Prostate gland (tissue), 2 donors: ENCODE measurements around the gene DNM2.

ENCODE experiments used
- CTCF ChIP-seq, 4 experiments: fragments of 200-600 bp in 2 of 4; fragments of 450-650 bp in 2 of 4; sonication (generic) in 2 of 4; IDR thresholded peaks; 1 replicate in 3 of 4; 2 replicates in 1 of 4; pipeline ENCODE4 v1.5.1; 2016 to 2019; ENCODE audit warnings: antibody characterized with exemption in 4 of 4, mild to moderate bottlenecking in 2 of 4, moderate library complexity in 2 of 4
- POLR2A ChIP-seq: fragments of 450-650 bp; IDR thresholded peaks from one replicate; pipeline ENCODE4 v1.6.1; 2016; ENCODE audit warnings: antibody characterized with exemption, mild to moderate bottlenecking
- POLR2AphosphoS5 ChIP-seq: sonication (generic); formaldehyde crosslinking; IDR thresholded peaks from one replicate; pipeline ENCODE4 v1.6.1; 2017; ENCODE audit warnings: antibody characterized with exemption

GRCh38 chr19:10670182-10670581, 47.7 kb upstream of the DNM2 start:
- TF ChIP-seq CTCF (IDR thresholded peaks at IDR 0.05) (no peak), POLR2A (no peak), POLR2AphosphoS5 (peak; percentile 60)
